Activated CD4-positive, alpha-beta T cell treated with anti-CD3 and anti-CD28 coated beads, Interleukin-2, amount 10 ng/mL, durations not matched to agents 7 days and 5 days (primary cell): ENCODE data around the gene ZNF740. TPM values are rescaled to one million over a fixed set of nuclear protein-coding genes. Genes with fewer than 3 reads are reported as not detected.
"Not testable (repeated sequence)": the region's sequence is repeated elsewhere in the genome, so short reads cannot be mapped to it uniquely, and the experiment has no call there.

ENCODE experiments used
- CTCF ChIA-PET: fragments of 350-600 bp; sonication (Branson Sonifier 250); formaldehyde crosslinking; loops from one replicate; lab custom pipeline; 2021; ENCODE audit warnings: antibody characterized with exemption; lab: Charles Lee
- POLR2A ChIA-PET: fragments of 350-600 bp; sonication (Branson Sonifier 250); formaldehyde crosslinking; loops from one replicate; lab custom pipeline; 2021; ENCODE audit warnings: antibody characterized with exemption; lab: Charles Lee
- DNase-seq: peaks from one replicate; pipeline ENCODE4 v3.0.0-alpha.2; 2020
- H3K27ac Mint-ChIP-seq: one replicate; pipeline ENCODE4 v1.8.0; 2021; ENCODE audit warnings: mild to moderate bottlenecking, moderate library complexity, mixed read lengths
- H3K27me3 Mint-ChIP-seq: one replicate; pipeline ENCODE4 v1.8.0; 2021; ENCODE audit warnings: mixed read lengths
- H3K36me3 Mint-ChIP-seq: one replicate; pipeline ENCODE4 v1.8.0; 2021; ENCODE audit warnings: low read depth, mixed read lengths
- H3K4me1 Mint-ChIP-seq: one replicate; pipeline ENCODE4 v1.8.0; 2021; ENCODE audit warnings: mixed read lengths
- H3K4me3 Mint-ChIP-seq: one replicate; pipeline ENCODE4 v1.8.0; 2021; ENCODE audit warnings: mild to moderate bottlenecking, moderate library complexity, mixed read lengths
- H3K9me3 Mint-ChIP-seq: one replicate; pipeline ENCODE4 v1.8.0; 2021; ENCODE audit warnings: mixed read lengths
- total RNA-seq, 2 experiments: library from RNA; stranded (reverse); gene quantifications; one replicate each; pipeline ENCODE4 v1.2.3, GENCODE V29; 2021

The ZNF740 gene
- total RNA-seq, 2 experiments from 2014 or later: 38.9 to 44.1 TPM

GRCh38 chr12:53199700-53200099, 19.2 kb downstream of the ZNF740 start:
- Mint-ChIP-seq H3K27ac (peak overlapping the region; percentile 58), H3K36me3 (peaks cover 81% of the 10 kb centered on the region), H3K4me3 (peak overlapping the region; percentile 70), H3K4me1 (peaks cover 84% of the 10 kb centered on the region), H3K27me3 (no peaks in the 10 kb centered on the region), H3K9me3 (no peaks in the 10 kb centered on the region)
- DNase-seq: no peak
- CTCF ChIA-PET: interaction anchor here (0.6 to 5.0 kb wide), 8 partner anchors 9 to 122 kb away, joined by 3 to 27 read pairs (median 6); partner anchors contain the start of genes AAAS and CSAD
- POLR2A ChIA-PET: interaction anchor here (1.0 kb wide), 1 partner anchor 19 kb away, joined by 4 read pairs; the partner anchor contains the start of gene ZNF740

- POLR2A ChIA-PET: no interaction called here
- no peak for DNase-seq
- CTCF ChIA-PET: interaction anchor here (0.6 to 5.0 kb wide), 4 partner anchors 13 to 121 kb away, joined by 3 to 27 read pairs (median 6); partner anchors contain the start of gene AAAS
- peak overlapping the region; percentile 90 for H3K27ac Mint-ChIP-seq
- peaks cover 78% of the 10 kb centered on the region for H3K36me3 Mint-ChIP-seq
- H3K4me3 Mint-ChIP-seq: peak overlapping the region; percentile 70
- peaks cover 84% of the 10 kb centered on the region for H3K4me1 Mint-ChIP-seq
- H3K9me3 Mint-ChIP-seq: no peaks in the 10 kb centered on the region
- no peaks in the 10 kb centered on the region for H3K27me3 Mint-ChIP-seq
These were observed 19.6 kb downstream of the ZNF740 start for GRCh38 chr12:53200107-53200457.

- Mint-ChIP-seq H3K36me3 (peaks cover 77% of the 10 kb centered on the region), H3K4me1 (peaks cover 82% of the 10 kb centered on the region), H3K27me3 (no peaks in the 10 kb centered on the region), H3K27ac (peak overlapping the region; percentile 90), H3K9me3 (no peaks in the 10 kb centered on the region), H3K4me3 (peak overlapping the region; percentile 70)
- POLR2A ChIA-PET: no interaction called here
- CTCF ChIA-PET: interaction anchor here (1.8 to 5.0 kb wide), 2 partner anchors 12 to 121 kb away, joined by 8 to 27 read pairs; partner anchors contain the start of gene AAAS
- DNase-seq: peak; percentile 51
These were observed 20.1 kb downstream of the ZNF740 start for GRCh38 chr12:53200458-53201176.

GRCh38 chr12:53201177-53201541, 20.6 kb downstream of the ZNF740 start:
- ChIA-PET POLR2A (no interaction called here), CTCF (interaction anchor here (1.7 to 5.0 kb wide), 2 partner anchors 12 to 18 kb away, joined by 4 to 27 read pairs; no protein-coding TSS in a partner anchor)
- Mint-ChIP-seq H3K4me1 (peaks cover 82% of the 10 kb centered on the region), H3K4me3 (peak overlapping the region; percentile 70), H3K9me3 (no peaks in the 10 kb centered on the region), H3K27ac (peak overlapping the region; percentile 90), H3K27me3 (no peaks in the 10 kb centered on the region), H3K36me3 (peaks cover 77% of the 10 kb centered on the region)
- DNase-seq: no peak

- H3K4me3 Mint-ChIP-seq: peak overlapping the region; percentile 50
- no peaks in the 10 kb centered on the region for H3K9me3 Mint-ChIP-seq
- peaks cover 77% of the 10 kb centered on the region for H3K4me1 Mint-ChIP-seq
- H3K27ac Mint-ChIP-seq: peak overlapping the region; percentile 67
- DNase-seq: no peak
- peaks cover 77% of the 10 kb centered on the region for H3K36me3 Mint-ChIP-seq
- no peaks in the 10 kb centered on the region for H3K27me3 Mint-ChIP-seq
- ChIA-PET CTCF (interaction anchor here (1.2 to 5.0 kb wide), 3 partner anchors 11 to 18 kb away, joined by 3 to 27 read pairs (median 4); no protein-coding TSS in a partner anchor), POLR2A (interaction anchor here (0.8 kb wide), 1 partner anchor 21 kb away, joined by 5 read pairs; the partner anchor contains the start of genes CSAD and ZNF740)
These were observed 21.1 kb downstream of the ZNF740 start for GRCh38 chr12:53201639-53202038.

- not testable (repeated sequence) for H3K27me3 Mint-ChIP-seq, H3K4me3 Mint-ChIP-seq, DNase-seq, H3K9me3 Mint-ChIP-seq
- peak overlapping the region; percentile 67 for H3K27ac Mint-ChIP-seq
- CTCF ChIA-PET: interaction anchor here (1.2 to 5.0 kb wide), 3 partner anchors 11 to 17 kb away, joined by 3 to 27 read pairs (median 4); no protein-coding TSS in a partner anchor
- H3K36me3 Mint-ChIP-seq: peaks cover 75% of the 10 kb centered on the region
- peaks cover 77% of the 10 kb centered on the region for H3K4me1 Mint-ChIP-seq
- POLR2A ChIA-PET: interaction anchor here (0.8 kb wide), 1 partner anchor 21 kb away, joined by 5 read pairs; the partner anchor contains the start of genes CSAD and ZNF740
These were observed 21.8 kb downstream of the ZNF740 start for GRCh38 chr12:53202316-53202715.

- DNase-seq: no peak
- H3K9me3 Mint-ChIP-seq: no peaks in the 10 kb centered on the region
- peak overlapping the region; percentile 84 for H3K4me3 Mint-ChIP-seq
- peaks cover 62% of the 10 kb centered on the region for H3K36me3 Mint-ChIP-seq
- POLR2A ChIA-PET: no interaction called here
- H3K27me3 Mint-ChIP-seq: no peaks in the 10 kb centered on the region
- peaks cover 78% of the 10 kb centered on the region for H3K4me1 Mint-ChIP-seq
- CTCF ChIA-PET: interaction anchor here (0.7 to 2.2 kb wide), 5 partner anchors 9 to 97 kb away, joined by 3 to 9 read pairs (median 6); no protein-coding TSS in a partner anchor
- H3K27ac Mint-ChIP-seq: no peak overlapping the region
These were observed 23.8 kb downstream of the ZNF740 start for GRCh38 chr12:53204351-53204750.

- peak; percentile 82 for DNase-seq
- CTCF ChIA-PET: interaction anchor here (0.5 to 2.2 kb wide), 10 partner anchors 8 to 118 kb away, joined by 3 to 9 read pairs (median 4); partner anchors contain the start of genes CSAD and ZNF740
- peak overlapping the region; percentile 84 for H3K4me3 Mint-ChIP-seq
- H3K4me1 Mint-ChIP-seq: peaks cover 78% of the 10 kb centered on the region
- H3K27ac Mint-ChIP-seq: peak overlapping the region; percentile 87
- POLR2A ChIA-PET: no interaction called here
- H3K27me3 Mint-ChIP-seq: no peaks in the 10 kb centered on the region
- peaks cover 60% of the 10 kb centered on the region for H3K36me3 Mint-ChIP-seq
- H3K9me3 Mint-ChIP-seq: no peaks in the 10 kb centered on the region
These were observed 25.4 kb downstream of the ZNF740 start for GRCh38 chr12:53205747-53206419.

- Mint-ChIP-seq H3K4me1 (peaks cover 78% of the 10 kb centered on the region), H3K27me3 (no peaks in the 10 kb centered on the region)
- POLR2A ChIA-PET: no interaction called here
These were observed 26.5 kb downstream of the ZNF740 start, which contains the start of gene ITGB7 for GRCh38 chr12:53207042-53207441. Gene ITGB7 (minus strand): TSS chr12:53207251. CDS start chr12:53200443, 6,808 bp downstream.

GRCh38 chr12:53208435-53208834, 27.9 kb downstream of the ZNF740 start:
- H3K36me3 Mint-ChIP-seq: peaks cover 68% of the 10 kb centered on the region
- H3K4me1 Mint-ChIP-seq: peaks cover 77% of the 10 kb centered on the region
- CTCF ChIA-PET: interaction anchor here (0.6 to 11.0 kb wide), 14 partner anchors 9 to 409 kb away, joined by 3 to 94 read pairs (median 4); partner anchors contain the start of genes AAAS, ESPL1 and PFDN5
- no peaks in the 10 kb centered on the region for H3K9me3 Mint-ChIP-seq
- DNase-seq: no peak
- POLR2A ChIA-PET: interaction anchor here (0.6 to 1.0 kb wide), 3 partner anchors 12 to 92 kb away, joined by 3 to 5 read pairs (median 5); partner anchors contain the start of gene ESPL1
- peak overlapping the region; percentile 83 for H3K27ac Mint-ChIP-seq
- H3K27me3 Mint-ChIP-seq: no peaks in the 10 kb centered on the region
- H3K4me3 Mint-ChIP-seq: peak overlapping the region; percentile 71

More at GRCh38 chr12:53207042-53207441, 26.5 kb downstream of the ZNF740 start, which contains the start of gene ITGB7:
- H3K36me3 Mint-ChIP-seq: peaks cover 63% of the 10 kb centered on the region
- H3K27ac Mint-ChIP-seq: peak within 1 kb of the TSS; percentile 87
- DNase-seq: peak; percentile 82
- CTCF ChIA-PET: interaction anchor here (1.2 to 11.0 kb wide), 8 partner anchors 9 to 138 kb away, joined by 3 to 94 read pairs (median 4); partner anchors contain the start of gene AAAS
- H3K4me3 Mint-ChIP-seq: peak within 1 kb of the TSS; percentile 84
- H3K9me3 Mint-ChIP-seq: no peaks in the 10 kb centered on the region

- peak; percentile 67 for DNase-seq
- Mint-ChIP-seq H3K4me1 (peaks cover 77% of the 10 kb centered on the region), H3K27me3 (no peaks in the 10 kb centered on the region), H3K27ac (peak overlapping the region; percentile 83), H3K9me3 (no peaks in the 10 kb centered on the region), H3K36me3 (peaks cover 67% of the 10 kb centered on the region), H3K4me3 (peak overlapping the region; percentile 71)
- ChIA-PET CTCF (interaction anchor here (0.6 to 11.0 kb wide), 11 partner anchors 10 to 112 kb away, joined by 3 to 94 read pairs (median 4); partner anchors contain the start of genes AAAS, ESPL1 and PFDN5), POLR2A (interaction anchor here (0.9 to 1.0 kb wide), 2 partner anchors 11 to 59 kb away, joined by 5 read pairs; partner anchors contain the start of gene ESPL1)
These were observed 28.4 kb downstream of the ZNF740 start for GRCh38 chr12:53208877-53209463.
